ENCODE results near the gene BMPR2. TPM values are rescaled to one million over a fixed set of nuclear protein-coding genes. Genes with fewer than 3 reads are reported as not detected.
A peak's percentile ranks its signal among the peaks of the same experiment; 100 is the strongest.
"Not testable (repeated sequence)": the region's sequence is repeated elsewhere in the genome, so short reads cannot be mapped to it uniquely, and the experiment has no call there.

BMPR2 gene
- polyA plus RNA-seq, 1 experiment = 30.9 TPM

DNA sequence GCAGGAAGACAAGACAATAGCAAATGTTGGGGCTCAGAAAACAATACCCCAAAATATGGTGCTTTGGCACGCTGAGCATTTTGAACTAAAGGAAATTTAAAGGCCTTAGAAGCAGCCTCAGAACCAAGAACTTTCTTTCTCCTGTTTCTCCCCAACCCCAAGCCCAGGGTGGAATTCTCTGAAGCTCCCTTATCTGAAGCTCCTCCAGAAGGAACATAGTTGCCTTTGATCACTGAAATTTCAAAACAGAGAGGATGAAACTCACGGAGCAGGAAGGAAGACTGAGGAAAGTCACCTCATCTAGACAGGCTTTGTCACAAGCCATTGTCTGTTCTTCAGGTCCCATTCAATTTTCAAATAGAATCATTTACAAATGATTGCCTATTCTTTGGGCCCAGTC, 15.5 kb upstream of the BMPR2 start:
- ChIA-PET CTCF (no interaction called here), POLR2A (no interaction called here)
- DNase-seq (ENCODE audit: low read depth) = no peak
- Histone ChIP-seq H3K27me3 (ENCODE audit: control insufficient read depth, insufficient read depth, low read length) (no peaks in the 10 kb centered on the region), H3K36me3 (ENCODE audit: control insufficient read depth, insufficient read depth, low read length) (no peaks in the 10 kb centered on the region), H3K4me3 (ENCODE audit: low read depth, low read length) (no peak overlapping the region)
- TF ChIP-seq, protein P1, sequence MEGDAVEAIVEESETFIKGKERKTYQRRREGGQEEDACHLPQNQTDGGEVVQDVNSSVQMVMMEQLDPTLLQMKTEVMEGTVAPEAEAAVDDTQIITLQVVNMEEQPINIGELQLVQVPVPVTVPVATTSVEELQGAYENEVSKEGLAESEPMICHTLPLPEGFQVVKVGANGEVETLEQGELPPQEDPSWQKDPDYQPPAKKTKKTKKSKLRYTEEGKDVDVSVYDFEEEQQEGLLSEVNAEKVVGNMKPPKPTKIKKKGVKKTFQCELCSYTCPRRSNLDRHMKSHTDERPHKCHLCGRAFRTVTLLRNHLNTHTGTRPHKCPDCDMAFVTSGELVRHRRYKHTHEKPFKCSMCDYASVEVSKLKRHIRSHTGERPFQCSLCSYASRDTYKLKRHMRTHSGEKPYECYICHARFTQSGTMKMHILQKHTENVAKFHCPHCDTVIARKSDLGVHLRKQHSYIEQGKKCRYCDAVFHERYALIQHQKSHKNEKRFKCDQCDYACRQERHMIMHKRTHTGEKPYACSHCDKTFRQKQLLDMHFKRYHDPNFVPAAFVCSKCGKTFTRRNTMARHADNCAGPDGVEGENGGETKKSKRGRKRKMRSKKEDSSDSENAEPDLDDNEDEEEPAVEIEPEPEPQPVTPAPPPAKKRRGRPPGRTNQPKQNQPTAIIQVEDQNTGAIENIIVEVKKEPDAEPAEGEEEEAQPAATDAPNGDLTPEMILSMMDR (IDR thresholded peaks at IDR 0.05; ENCODE audit: insufficient read depth, low read depth, low read length) = no peak

DNA sequence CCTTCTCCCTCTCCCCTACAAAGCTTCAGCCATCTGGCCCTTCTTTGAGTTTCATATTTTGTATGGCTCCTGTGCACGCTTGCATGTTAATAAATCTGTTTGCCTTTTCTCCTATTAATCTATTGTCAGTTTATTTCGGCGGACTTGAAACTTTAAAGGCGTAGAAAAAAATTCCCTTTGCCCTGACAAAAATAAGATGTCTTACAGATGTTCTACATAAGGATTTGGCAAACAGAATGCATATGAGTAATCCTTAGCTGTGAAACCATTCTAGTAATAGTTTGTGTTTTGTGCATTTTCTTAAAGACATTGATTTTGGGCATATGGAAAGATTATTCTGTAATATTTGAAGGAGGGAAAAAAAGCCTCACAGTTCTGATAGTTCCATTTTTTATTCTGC, 15.0 kb upstream of the BMPR2 start:
- Histone ChIP-seq H3K4me3 (ENCODE audit: low read depth, low read length) (no peak overlapping the region), H3K27me3 (ENCODE audit: control insufficient read depth, insufficient read depth, low read length) (no peaks in the 10 kb centered on the region), H3K36me3 (ENCODE audit: control insufficient read depth, insufficient read depth, low read length) (no peaks in the 10 kb centered on the region)
- POLR2A ChIA-PET = no interaction called here
- CTCF ChIA-PET = no interaction called here
- TF ChIP-seq, protein P1 (IDR thresholded peaks at IDR 0.05; ENCODE audit: insufficient read depth, low read depth, low read length) = no peak
- no peak for DNase-seq (ENCODE audit: low read depth)

DNA sequence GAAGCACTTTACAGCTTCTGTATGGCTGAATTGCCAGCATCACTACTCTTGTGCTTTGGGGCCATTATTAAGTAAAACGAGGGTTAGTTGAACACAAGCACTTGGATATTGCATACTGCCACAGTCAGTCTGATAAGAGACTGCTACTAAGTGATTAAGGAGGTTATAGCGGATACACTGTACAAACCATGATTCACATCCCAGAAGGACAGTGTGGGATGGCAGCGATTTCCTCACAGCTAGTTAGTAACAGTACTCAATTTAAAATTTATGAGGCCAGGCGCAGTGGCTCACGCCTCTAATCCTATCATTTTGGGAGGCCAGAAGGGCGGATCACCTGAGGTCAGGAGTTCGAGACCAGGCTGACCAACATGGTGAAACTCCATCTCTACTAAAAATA, 2.6 kb upstream of the BMPR2 start:
- CTCF ChIA-PET = no interaction called here
- no peaks in the 10 kb centered on the region for H3K27me3 ChIP-seq (ENCODE audit: control insufficient read depth, insufficient read depth, low read length)
- POLR2A ChIA-PET = no interaction called here
- H3K36me3 ChIP-seq (ENCODE audit: control insufficient read depth, insufficient read depth, low read length) = no peaks in the 10 kb centered on the region
- DNase-seq (ENCODE audit: low read depth) = no peak
- H3K4me3 ChIP-seq (ENCODE audit: low read depth, low read length) = no peak overlapping the region
- TF ChIP-seq, protein P1 (IDR thresholded peaks at IDR 0.05; ENCODE audit: insufficient read depth, low read depth, low read length) = no peak

DNA sequence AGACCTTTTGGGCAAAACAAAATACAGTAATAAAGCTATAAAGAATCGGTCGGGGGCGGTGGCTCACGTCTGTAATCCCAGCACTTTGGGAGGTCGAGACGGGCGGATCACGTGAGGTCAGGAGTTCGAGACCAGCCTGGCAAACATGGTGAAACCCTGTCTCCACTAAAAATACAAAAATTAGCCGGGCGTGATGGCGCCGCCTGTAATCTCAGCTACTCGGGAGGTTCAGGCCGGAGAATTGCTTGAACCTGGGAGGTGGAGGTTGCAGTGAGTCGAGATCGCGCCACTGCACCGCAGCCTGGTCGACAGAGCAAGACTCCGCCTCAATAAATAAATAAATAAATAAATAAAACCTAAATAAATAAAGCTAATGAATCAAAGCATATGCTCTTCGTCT, 1.7 kb upstream of the BMPR2 start:
- H3K27me3 ChIP-seq (ENCODE audit: control insufficient read depth, insufficient read depth, low read length); DNase-seq (ENCODE audit: low read depth); CTCF ChIA-PET; H3K36me3 ChIP-seq (ENCODE audit: control insufficient read depth, insufficient read depth, low read length); H3K4me3 ChIP-seq (ENCODE audit: low read depth, low read length); POLR2A ChIA-PET: not testable (repeated sequence)

DNA sequence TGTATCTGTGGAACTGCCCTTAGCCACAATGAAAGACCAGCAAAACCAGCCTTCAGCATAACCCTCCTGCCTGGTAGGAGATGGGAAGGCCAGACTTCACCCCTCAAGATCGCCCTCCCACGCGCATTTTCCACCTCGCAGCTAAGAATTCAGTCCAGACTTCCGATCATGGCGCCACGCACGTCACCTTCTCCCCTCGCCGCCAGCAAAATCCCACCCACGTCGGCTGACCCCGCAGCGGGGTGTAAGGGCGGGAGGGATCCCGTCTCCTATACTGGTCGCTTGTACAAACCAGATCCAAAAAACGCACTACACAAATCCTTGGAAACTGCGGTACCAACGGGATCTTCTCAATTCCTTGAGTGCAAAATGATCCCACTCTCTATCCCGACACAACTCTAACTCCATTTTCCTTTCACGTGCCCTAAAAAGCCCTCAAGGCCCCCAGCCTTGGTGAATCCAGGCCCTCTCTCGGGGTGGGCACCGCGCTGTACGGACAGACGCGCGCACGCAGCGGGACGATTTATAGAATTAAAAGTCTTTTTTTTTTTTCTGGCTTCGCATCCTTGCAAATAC, 1.0 kb upstream of the BMPR2 start:
- DNase-seq (ENCODE audit: low read depth) = no peak
- TF ChIP-seq, protein P1 (IDR thresholded peaks at IDR 0.05; ENCODE audit: insufficient read depth, low read depth, low read length) = no peak
- peak overlapping the region; percentile 77 for H3K4me3 ChIP-seq (ENCODE audit: low read depth, low read length)
- no peaks in the 10 kb centered on the region for H3K27me3 ChIP-seq (ENCODE audit: control insufficient read depth, insufficient read depth, low read length)
- no peaks in the 10 kb centered on the region for H3K36me3 ChIP-seq (ENCODE audit: control insufficient read depth, insufficient read depth, low read length)
- ChIA-PET POLR2A (no interaction called here), CTCF (no interaction called here)

All from BJ (cell line).